Activated CD4-positive, alpha-beta memory T cell treated with anti-CD3 and anti-CD28 coated beads for 36 hours (primary cell): ENCODE results near the gene HSPA4. TPM values are rescaled to one million over a fixed set of nuclear protein-coding genes. Genes with fewer than 3 reads are reported as not detected.

ENCODE experiments used
- CTCF ChIA-PET: fragments of 350-600 bp; sonication (Branson Sonifier 250); formaldehyde crosslinking; loops from one replicate; lab custom pipeline; 2021; ENCODE audit warnings: antibody characterized with exemption, inconsistent platforms; lab: Charles Lee
- POLR2A ChIA-PET: fragments of 350-600 bp; sonication (Branson Sonifier 250); formaldehyde crosslinking; loops from one replicate; lab custom pipeline; 2021; ENCODE audit warnings: antibody characterized with exemption; lab: Charles Lee
- DNase-seq: peaks from one replicate; pipeline ENCODE4 v3.0.0-alpha.2; 2020
- H3K27ac Mint-ChIP-seq: one replicate; pipeline ENCODE4 v1.8.0; 2021; ENCODE audit warnings: mixed read lengths
- H3K27me3 Mint-ChIP-seq: one replicate; pipeline ENCODE4 v1.8.0; 2021; ENCODE audit warnings: mixed read lengths
- H3K36me3 Mint-ChIP-seq: one replicate; pipeline ENCODE4 v1.8.0; 2021; ENCODE audit warnings: mixed read lengths
- H3K4me1 Mint-ChIP-seq: one replicate; pipeline ENCODE4 v1.8.0; 2021; ENCODE audit warnings: low read depth, mixed read lengths
- H3K4me3 Mint-ChIP-seq: one replicate; pipeline ENCODE4 v1.8.0; 2021; ENCODE audit warnings: mild to moderate bottlenecking, mixed read lengths
- H3K9me3 Mint-ChIP-seq: one replicate; pipeline ENCODE4 v1.8.0; 2021; ENCODE audit warnings: mixed read lengths
- intact Hi-C: fragments of 100-400 bp; cut with micrococcal nuclease; formaldehyde crosslinking; loops from one replicate; pipeline ENCODE4 v1.15.1; 2023
- total RNA-seq, 2 experiments: library from RNA; stranded (reverse); gene quantifications; one replicate each; pipeline ENCODE4 v1.2.3, GENCODE V29; 2021

The HSPA4 gene
- total RNA-seq, 2 experiments from 2014 or later: 221 to 236 TPM

GRCh38 chr5:133117912-133118445 is 66.2 kb downstream of the HSPA4 start:
- Mint-ChIP-seq H3K36me3 (no peaks in the 10 kb centered on the region), H3K27ac (no peak overlapping the region), H3K27me3 (no peaks in the 10 kb centered on the region), H3K4me1 (peaks cover 10% of the 10 kb centered on the region), H3K9me3 (no peaks in the 10 kb centered on the region), H3K4me3 (no peak overlapping the region)
- intact Hi-C loops: loop anchor here (10.0 kb wide), 1 partner anchor 207 kb away; no protein-coding TSS in a partner anchor
- ChIA-PET CTCF (interaction anchor here (0.9 kb wide), 1 partner anchor 306 kb away, joined by 3 read pairs; no protein-coding TSS in a partner anchor), POLR2A (no interaction called here)
- no peak for DNase-seq

GRCh38 chr5:133118741-133119140 is 66.9 kb downstream of the HSPA4 start:
- intact Hi-C loops: loop anchor here (10.0 kb wide), 1 partner anchor 206 kb away; no protein-coding TSS in a partner anchor

GRCh38 chr5:133119233-133119711 is 67.5 kb downstream of the HSPA4 start:
- no peaks in the 10 kb centered on the region for H3K4me1 Mint-ChIP-seq
- ChIA-PET CTCF (no interaction called here), POLR2A (no interaction called here)
- no peak overlapping the region for H3K4me3 Mint-ChIP-seq
- DNase-seq: no peak
- intact Hi-C loops: loop anchor here (10.0 kb wide), 1 partner anchor 206 kb away; no protein-coding TSS in a partner anchor
- no peaks in the 10 kb centered on the region for H3K36me3 Mint-ChIP-seq
- no peaks in the 10 kb centered on the region for H3K27me3 Mint-ChIP-seq
- no peaks in the 10 kb centered on the region for H3K9me3 Mint-ChIP-seq
- no peak overlapping the region for H3K27ac Mint-ChIP-seq

More at GRCh38 chr5:133118741-133119140, 66.9 kb downstream of the HSPA4 start:
- Mint-ChIP-seq H3K4me1 (peaks cover 2% of the 10 kb centered on the region), H3K9me3 (no peaks in the 10 kb centered on the region), H3K27ac (no peak overlapping the region), H3K27me3 (no peaks in the 10 kb centered on the region), H3K4me3 (no peak overlapping the region), H3K36me3 (no peaks in the 10 kb centered on the region)
- ChIA-PET POLR2A (no interaction called here), CTCF (interaction anchor here (0.9 kb wide), 1 partner anchor 305 kb away, joined by 3 read pairs; no protein-coding TSS in a partner anchor)
- DNase-seq: no peak

- Mint-ChIP-seq H3K4me3 (no peak overlapping the region), H3K36me3 (no peaks in the 10 kb centered on the region), H3K4me1 (no peaks in the 10 kb centered on the region), H3K27ac (no peak overlapping the region), H3K27me3 (no peaks in the 10 kb centered on the region), H3K9me3 (no peaks in the 10 kb centered on the region)
- DNase-seq: no peak
- intact Hi-C loops: no loop called here
- ChIA-PET POLR2A (no interaction called here), CTCF (no interaction called here)
Measured at GRCh38 chr5:133120156-133120750, 68.4 kb downstream of the HSPA4 start.

GRCh38 chr5:133121080-133121479 is 69.3 kb downstream of the HSPA4 start:
- H3K36me3 Mint-ChIP-seq: no peaks in the 10 kb centered on the region
- POLR2A ChIA-PET: no interaction called here
- intact Hi-C loops: no loop called here
- CTCF ChIA-PET: interaction anchor here (0.7 kb wide), 1 partner anchor 10 kb away, joined by 6 read pairs; no protein-coding TSS in a partner anchor
- DNase-seq: no peak
- H3K9me3 Mint-ChIP-seq: no peaks in the 10 kb centered on the region
- no peak overlapping the region for H3K4me3 Mint-ChIP-seq
- H3K27me3 Mint-ChIP-seq: no peaks in the 10 kb centered on the region
- H3K4me1 Mint-ChIP-seq: no peaks in the 10 kb centered on the region
- H3K27ac Mint-ChIP-seq: no peak overlapping the region

GRCh38 chr5:133121611-133122150 is 69.9 kb downstream of the HSPA4 start:
- intact Hi-C loops: no loop called here
- Mint-ChIP-seq H3K9me3 (no peaks in the 10 kb centered on the region), H3K36me3 (no peaks in the 10 kb centered on the region), H3K27me3 (no peaks in the 10 kb centered on the region), H3K4me1 (no peaks in the 10 kb centered on the region), H3K4me3 (no peak overlapping the region), H3K27ac (no peak overlapping the region)
- no peak for DNase-seq
- POLR2A ChIA-PET: no interaction called here
- CTCF ChIA-PET: interaction anchor here (0.7 kb wide), 1 partner anchor 11 kb away, joined by 6 read pairs; no protein-coding TSS in a partner anchor

GRCh38 chr5:133122711-133123110 is 70.9 kb downstream of the HSPA4 start:
- H3K9me3 Mint-ChIP-seq: no peaks in the 10 kb centered on the region
- ChIA-PET CTCF (interaction anchor here (1.8 kb wide), 1 partner anchor 12 kb away, joined by 6 read pairs; no protein-coding TSS in a partner anchor), POLR2A (no interaction called here)
- H3K4me3 Mint-ChIP-seq: no peak overlapping the region
- DNase-seq: no peak
- no peaks in the 10 kb centered on the region for H3K36me3 Mint-ChIP-seq
- no peaks in the 10 kb centered on the region for H3K27me3 Mint-ChIP-seq
- intact Hi-C loops: no loop called here
- no peak overlapping the region for H3K27ac Mint-ChIP-seq
- no peaks in the 10 kb centered on the region for H3K4me1 Mint-ChIP-seq

- POLR2A ChIA-PET: no interaction called here
- intact Hi-C loops: no loop called here
Measured at GRCh38 chr5:133123297-133123696, 71.5 kb downstream of the HSPA4 start.

GRCh38 chr5:133124891-133125290 is 73.1 kb downstream of the HSPA4 start:
- Mint-ChIP-seq H3K27me3 (no peaks in the 10 kb centered on the region), H3K36me3 (no peaks in the 10 kb centered on the region), H3K27ac (no peak overlapping the region), H3K4me3 (no peak overlapping the region), H3K4me1 (no peaks in the 10 kb centered on the region), H3K9me3 (no peaks in the 10 kb centered on the region)
- ChIA-PET CTCF (no interaction called here), POLR2A (no interaction called here)
- intact Hi-C loops: no loop called here
- DNase-seq: no peak

More at GRCh38 chr5:133123297-133123696, 71.5 kb downstream of the HSPA4 start:
- no peak for DNase-seq
- Mint-ChIP-seq H3K27ac (no peak overlapping the region), H3K4me3 (no peak overlapping the region), H3K27me3 (no peaks in the 10 kb centered on the region), H3K4me1 (no peaks in the 10 kb centered on the region), H3K36me3 (no peaks in the 10 kb centered on the region), H3K9me3 (no peaks in the 10 kb centered on the region)
- CTCF ChIA-PET: interaction anchor here (1.8 kb wide), 1 partner anchor 12 kb away, joined by 6 read pairs; no protein-coding TSS in a partner anchor

GRCh38 chr5:133128066-133128465 is 76.3 kb downstream of the HSPA4 start:
- H3K4me1 Mint-ChIP-seq: no peaks in the 10 kb centered on the region
- H3K4me3 Mint-ChIP-seq: no peak overlapping the region
- CTCF ChIA-PET: interaction anchor here (2.1 kb wide), 1 partner anchor 17 kb away, joined by 4 read pairs; no protein-coding TSS in a partner anchor
- no peak for DNase-seq
- no peak overlapping the region for H3K27ac Mint-ChIP-seq
- intact Hi-C loops: no loop called here
- no peaks in the 10 kb centered on the region for H3K27me3 Mint-ChIP-seq
- POLR2A ChIA-PET: no interaction called here
- peaks cover under 1% of the 10 kb centered on the region for H3K9me3 Mint-ChIP-seq
- no peaks in the 10 kb centered on the region for H3K36me3 Mint-ChIP-seq

- no peak for DNase-seq
- Mint-ChIP-seq H3K36me3 (no peaks in the 10 kb centered on the region), H3K4me1 (no peaks in the 10 kb centered on the region), H3K27me3 (no peaks in the 10 kb centered on the region), H3K9me3 (peaks cover 2% of the 10 kb centered on the region), H3K27ac (no peak overlapping the region), H3K4me3 (no peak overlapping the region)
- intact Hi-C loops: no loop called here
- ChIA-PET CTCF (interaction anchor here (1.1 kb wide), 1 partner anchor 18 kb away, joined by 4 read pairs; no protein-coding TSS in a partner anchor), POLR2A (no interaction called here)
Measured at GRCh38 chr5:133129289-133129688, 77.5 kb downstream of the HSPA4 start.

- CTCF ChIA-PET: interaction anchor here (1.1 kb wide), 1 partner anchor 19 kb away, joined by 4 read pairs; no protein-coding TSS in a partner anchor
- Mint-ChIP-seq H3K9me3 (peaks cover 2% of the 10 kb centered on the region), H3K36me3 (no peaks in the 10 kb centered on the region), H3K27ac (no peak overlapping the region), H3K27me3 (no peaks in the 10 kb centered on the region), H3K4me3 (no peak overlapping the region), H3K4me1 (no peaks in the 10 kb centered on the region)
- DNase-seq: no peak
- intact Hi-C loops: no loop called here
- POLR2A ChIA-PET: no interaction called here
Measured at GRCh38 chr5:133129950-133130349, 78.1 kb downstream of the HSPA4 start.
